Measurements from ENCODE around the gene STK32C.

- TF ChIP-seq CTCF (IDR thresholded peaks at IDR 0.05) (no peak), POLR2A (IDR thresholded peaks at IDR 0.05) (no peak), POLR2AphosphoS5 (IDR thresholded peaks at IDR 0.05) (no peak), EP300 (IDR thresholded peaks at IDR 0.05) (no peak)
Observed at GRCh38 chr10:132333386-132333785, 25.6 kb upstream of the STK32C start.
